ENCODE data around the gene SMIM41.
A peak's percentile ranks its signal among the peaks of the same experiment; 100 is the strongest.

Gene SMIM41

DNA sequence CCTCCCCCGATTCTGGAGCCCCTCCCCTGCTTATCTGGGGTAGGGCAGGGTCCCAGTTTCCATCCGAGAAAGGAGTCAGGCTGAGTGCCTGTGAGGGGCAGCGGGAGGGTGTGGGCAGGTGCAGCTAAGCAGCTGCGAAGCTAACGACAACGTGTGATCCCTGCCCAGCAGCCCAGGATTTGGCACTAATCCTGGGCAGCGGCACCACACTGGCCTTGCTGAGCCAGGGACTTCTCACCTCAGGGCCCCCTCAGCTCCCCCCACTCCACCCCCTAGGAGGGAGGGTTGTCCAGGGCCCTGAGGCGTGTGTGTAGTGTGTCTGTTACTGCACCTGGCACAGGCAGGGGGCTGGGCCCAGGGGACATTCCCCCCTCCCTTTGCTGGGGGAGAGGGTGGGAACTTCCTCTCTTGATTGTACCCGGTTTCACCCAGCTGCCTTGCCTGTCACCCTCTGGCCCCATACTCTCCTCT is 1.8 kb downstream of the SMIM41 start:
- H3K27ac ChIP-seq (replicated peaks): peak overlapping the region; percentile 30
- no peaks in the 10 kb centered on the region for H3K27me3 ChIP-seq (ENCODE audit: insufficient read depth, poor library complexity, severe bottlenecking)
- H3K4me3 ChIP-seq (replicated peaks; ENCODE audit: insufficient read depth, low read length): no peak overlapping the region
- TF ChIP-seq POLR2AphosphoS5 (IDR thresholded peaks at IDR 0.05; ENCODE audit: low read depth): peak; percentile 74
- TF ChIP-seq, protein P1, sequence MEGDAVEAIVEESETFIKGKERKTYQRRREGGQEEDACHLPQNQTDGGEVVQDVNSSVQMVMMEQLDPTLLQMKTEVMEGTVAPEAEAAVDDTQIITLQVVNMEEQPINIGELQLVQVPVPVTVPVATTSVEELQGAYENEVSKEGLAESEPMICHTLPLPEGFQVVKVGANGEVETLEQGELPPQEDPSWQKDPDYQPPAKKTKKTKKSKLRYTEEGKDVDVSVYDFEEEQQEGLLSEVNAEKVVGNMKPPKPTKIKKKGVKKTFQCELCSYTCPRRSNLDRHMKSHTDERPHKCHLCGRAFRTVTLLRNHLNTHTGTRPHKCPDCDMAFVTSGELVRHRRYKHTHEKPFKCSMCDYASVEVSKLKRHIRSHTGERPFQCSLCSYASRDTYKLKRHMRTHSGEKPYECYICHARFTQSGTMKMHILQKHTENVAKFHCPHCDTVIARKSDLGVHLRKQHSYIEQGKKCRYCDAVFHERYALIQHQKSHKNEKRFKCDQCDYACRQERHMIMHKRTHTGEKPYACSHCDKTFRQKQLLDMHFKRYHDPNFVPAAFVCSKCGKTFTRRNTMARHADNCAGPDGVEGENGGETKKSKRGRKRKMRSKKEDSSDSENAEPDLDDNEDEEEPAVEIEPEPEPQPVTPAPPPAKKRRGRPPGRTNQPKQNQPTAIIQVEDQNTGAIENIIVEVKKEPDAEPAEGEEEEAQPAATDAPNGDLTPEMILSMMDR (IDR thresholded peaks at IDR 0.05; ENCODE audit: insufficient read depth, low read length): no peak
- no peak for TF ChIP-seq GABPA (IDR thresholded peaks at IDR 0.05; ENCODE audit: low read depth)
- TF ChIP-seq, protein P2, sequence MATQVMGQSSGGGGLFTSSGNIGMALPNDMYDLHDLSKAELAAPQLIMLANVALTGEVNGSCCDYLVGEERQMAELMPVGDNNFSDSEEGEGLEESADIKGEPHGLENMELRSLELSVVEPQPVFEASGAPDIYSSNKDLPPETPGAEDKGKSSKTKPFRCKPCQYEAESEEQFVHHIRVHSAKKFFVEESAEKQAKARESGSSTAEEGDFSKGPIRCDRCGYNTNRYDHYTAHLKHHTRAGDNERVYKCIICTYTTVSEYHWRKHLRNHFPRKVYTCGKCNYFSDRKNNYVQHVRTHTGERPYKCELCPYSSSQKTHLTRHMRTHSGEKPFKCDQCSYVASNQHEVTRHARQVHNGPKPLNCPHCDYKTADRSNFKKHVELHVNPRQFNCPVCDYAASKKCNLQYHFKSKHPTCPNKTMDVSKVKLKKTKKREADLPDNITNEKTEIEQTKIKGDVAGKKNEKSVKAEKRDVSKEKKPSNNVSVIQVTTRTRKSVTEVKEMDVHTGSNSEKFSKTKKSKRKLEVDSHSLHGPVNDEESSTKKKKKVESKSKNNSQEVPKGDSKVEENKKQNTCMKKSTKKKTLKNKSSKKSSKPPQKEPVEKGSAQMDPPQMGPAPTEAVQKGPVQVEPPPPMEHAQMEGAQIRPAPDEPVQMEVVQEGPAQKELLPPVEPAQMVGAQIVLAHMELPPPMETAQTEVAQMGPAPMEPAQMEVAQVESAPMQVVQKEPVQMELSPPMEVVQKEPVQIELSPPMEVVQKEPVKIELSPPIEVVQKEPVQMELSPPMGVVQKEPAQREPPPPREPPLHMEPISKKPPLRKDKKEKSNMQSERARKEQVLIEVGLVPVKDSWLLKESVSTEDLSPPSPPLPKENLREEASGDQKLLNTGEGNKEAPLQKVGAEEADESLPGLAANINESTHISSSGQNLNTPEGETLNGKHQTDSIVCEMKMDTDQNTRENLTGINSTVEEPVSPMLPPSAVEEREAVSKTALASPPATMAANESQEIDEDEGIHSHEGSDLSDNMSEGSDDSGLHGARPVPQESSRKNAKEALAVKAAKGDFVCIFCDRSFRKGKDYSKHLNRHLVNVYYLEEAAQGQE (IDR thresholded peaks at IDR 0.05; ENCODE audit: insufficient replicate concordance, low read depth): no peak
- TF ChIP-seq SPI1 (IDR thresholded peaks at IDR 0.05; ENCODE audit: borderline replicate concordance, low read depth): peak; percentile 81
- peak in 1 of 2 experiments; percentile 71 for DNase-seq (ENCODE audit: low read depth in 1 of 2, low spot score in 1 of 2)

DNA sequence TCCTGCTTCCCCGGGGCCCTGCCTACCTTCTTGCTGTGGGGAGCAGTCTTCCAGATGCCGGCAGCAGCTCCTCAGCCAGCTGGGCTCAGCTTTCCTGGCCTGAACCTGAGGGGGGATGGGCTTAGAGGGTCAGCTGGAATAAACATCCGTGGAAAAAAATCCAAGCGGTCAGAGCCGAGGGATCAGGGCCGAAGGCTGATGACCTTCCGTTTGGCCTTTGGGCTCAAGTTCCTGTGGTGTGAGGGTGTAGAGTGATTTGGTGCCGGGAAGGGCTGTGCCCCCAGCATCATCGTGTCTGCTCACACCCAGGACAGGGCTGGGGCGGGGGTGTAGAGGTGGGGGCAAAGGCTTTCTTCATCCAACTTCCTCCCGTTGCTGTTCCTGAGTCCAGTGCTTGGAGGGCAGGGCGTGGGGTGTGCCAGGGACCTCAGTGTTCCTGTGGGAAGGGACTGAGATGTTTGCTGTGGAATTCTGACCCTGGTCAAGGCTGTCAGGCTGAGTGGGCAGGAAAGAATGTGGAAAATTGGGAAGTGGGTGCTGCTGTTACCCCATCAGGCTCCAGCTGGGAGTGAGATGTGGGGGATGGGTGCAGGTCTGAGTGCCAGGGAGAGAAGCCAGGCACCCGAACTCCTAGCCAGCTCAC is 2.6 kb downstream of the SMIM41 start:
- DNase-seq (ENCODE audit: low read depth in 1 of 2, low spot score in 1 of 2): no peak
- peaks cover 6% of the 10 kb centered on the region for H3K27me3 ChIP-seq (ENCODE audit: insufficient read depth, poor library complexity, severe bottlenecking)

DNA sequence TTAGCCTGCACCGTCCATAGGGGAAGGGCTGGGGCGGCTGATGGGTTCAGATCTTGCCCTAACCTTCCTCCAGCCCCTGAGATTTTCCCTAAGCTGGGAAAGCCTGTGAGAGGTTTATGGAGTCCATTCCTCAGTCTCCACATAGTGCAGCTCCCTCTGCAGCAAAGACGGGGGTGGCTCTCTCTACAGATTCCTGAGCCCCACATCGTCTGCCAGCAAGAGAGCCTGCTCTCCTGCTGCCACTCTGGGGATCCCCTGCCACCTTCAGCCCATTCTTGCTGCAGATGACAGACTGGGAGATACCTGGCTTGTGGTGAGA is 3.1 kb downstream of the SMIM41 start:
- Histone ChIP-seq H3K27me3 (ENCODE audit: insufficient read depth, poor library complexity, severe bottlenecking) (peaks cover 6% of the 10 kb centered on the region), H3K4me3 (replicated peaks; ENCODE audit: insufficient read depth, low read length) (no peak overlapping the region), H3K27ac (replicated peaks) (no peak overlapping the region)
- no peak for DNase-seq (ENCODE audit: low read depth in 1 of 2, low spot score in 1 of 2)
- TF ChIP-seq, protein P1 (IDR thresholded peaks at IDR 0.05; ENCODE audit: insufficient read depth, low read length): no peak
- TF ChIP-seq, protein P2 (IDR thresholded peaks at IDR 0.05; ENCODE audit: insufficient replicate concordance, low read depth): no peak
- TF ChIP-seq GABPA (IDR thresholded peaks at IDR 0.05; ENCODE audit: low read depth): no peak
- TF ChIP-seq SPI1 (IDR thresholded peaks at IDR 0.05; ENCODE audit: borderline replicate concordance, low read depth): no peak
- TF ChIP-seq POLR2AphosphoS5 (IDR thresholded peaks at IDR 0.05; ENCODE audit: low read depth): no peak

More for the DNA sequence above, 2.6 kb downstream of the SMIM41 start:
- Histone ChIP-seq H3K4me3 (replicated peaks; ENCODE audit: insufficient read depth, low read length) (no peak overlapping the region), H3K27ac (replicated peaks) (no peak overlapping the region)
- TF ChIP-seq, protein P2 (IDR thresholded peaks at IDR 0.05; ENCODE audit: insufficient replicate concordance, low read depth): no peak
- TF ChIP-seq SPI1 (IDR thresholded peaks at IDR 0.05; ENCODE audit: borderline replicate concordance, low read depth) (no peak), GABPA (IDR thresholded peaks at IDR 0.05; ENCODE audit: low read depth) (no peak), POLR2AphosphoS5 (IDR thresholded peaks at IDR 0.05; ENCODE audit: low read depth) (no peak)
- TF ChIP-seq, protein P1 (IDR thresholded peaks at IDR 0.05; ENCODE audit: insufficient read depth, low read length): no peak

Measured in HL-60 (cell line).